GM18498 (cell line): ENCODE measurements around the gene IFITM1.
"Not testable (repeated sequence)": the region's sequence is repeated elsewhere in the genome, so short reads cannot be mapped to it uniquely, and the experiment has no call there.

ENCODE experiments used
- ATAC-seq: cut with Tn5 transposase; IDR thresholded peaks from one replicate; pipeline ENCODE4 v1.9.1; 2021; ENCODE audit warnings: mild to moderate bottlenecking, moderate library complexity; ENCODE audit not compliant: unreplicated experiment

Gene IFITM1

GRCh38 chr11:362642-363442, 49.0 kb downstream of the IFITM1 start:
- ATAC-seq, result no peak

DNA sequence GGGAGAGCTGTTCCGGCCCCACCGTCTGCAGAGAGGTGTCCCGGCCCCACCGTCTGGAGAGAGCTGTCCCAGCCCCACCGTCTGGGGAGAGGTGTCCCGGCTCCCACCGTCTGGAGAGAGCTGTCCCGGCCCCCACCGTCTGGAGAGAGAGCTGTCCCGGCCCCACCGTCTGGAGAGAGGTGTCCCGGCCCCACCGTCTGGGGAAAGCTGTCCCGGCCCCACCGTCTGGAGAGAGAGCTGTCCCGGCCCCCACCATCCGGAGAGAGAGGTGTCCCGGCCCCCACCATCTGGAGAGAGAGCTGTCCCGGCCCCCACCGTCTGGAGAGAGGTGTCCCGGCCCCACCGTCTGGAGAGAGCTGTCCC, 49.6 kb downstream of the IFITM1 start:
- not testable (repeated sequence) for ATAC-seq

DNA sequence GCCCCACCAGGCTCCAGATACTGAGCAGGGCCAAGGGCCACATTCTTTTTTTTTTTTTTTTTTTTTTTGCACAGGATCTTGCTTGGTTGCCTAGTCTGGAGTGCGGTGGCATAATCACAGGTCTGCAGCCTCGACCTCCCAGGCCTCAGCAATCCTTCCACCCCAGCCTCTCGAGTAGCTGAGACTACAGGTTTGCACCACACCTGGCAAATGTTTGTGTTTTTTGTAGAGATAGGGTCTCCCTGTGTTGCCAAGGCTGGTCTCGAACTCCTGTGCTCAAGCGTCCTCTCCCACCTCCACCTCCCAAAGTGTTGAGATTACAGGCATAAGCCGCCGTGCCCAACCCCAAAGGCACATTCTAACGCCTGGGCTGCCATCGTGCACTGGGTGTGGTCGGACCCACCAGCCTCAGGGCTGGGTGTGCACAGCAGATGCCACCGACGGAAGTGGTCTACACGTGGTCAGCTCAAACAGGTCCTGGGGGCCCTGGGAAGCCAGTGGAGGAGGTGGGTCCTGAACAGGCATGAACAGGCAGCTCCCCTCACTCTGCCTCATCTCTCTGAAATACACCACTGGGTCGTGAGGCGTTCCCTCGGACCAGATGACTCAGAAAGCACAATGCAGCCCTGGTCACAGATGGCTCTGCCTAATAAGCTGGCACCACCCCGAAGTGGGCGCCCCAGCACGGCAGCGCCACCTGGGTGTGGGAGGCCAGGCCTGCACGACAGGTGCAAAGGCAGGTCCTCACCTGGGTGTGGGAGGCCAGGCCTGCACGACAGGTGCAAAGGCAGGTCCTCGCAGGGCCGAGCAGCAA, 50.3 kb downstream of the IFITM1 start:
- no peak for ATAC-seq
